HCT116 (cell line): ENCODE data around the gene PDPK1. TPM values are rescaled to one million over a fixed set of nuclear protein-coding genes. Genes with fewer than 3 reads are reported as not detected.

ENCODE experiments used
- ATAC-seq: fragments of 200-7000 bp; cut with Tn5 transposase; 2 replicates; pipeline ENCODE4 v1.9.1; 2020; ENCODE audit warnings: mild to moderate bottlenecking, moderate library complexity
- BruUV-seq: library from RNA; stranded (reverse); fragments of 400-500 nt; replicated peaks from 2 replicates; lab custom pipeline; 2021; lab: Mats Ljungman, UMichigan
- CTCF ChIA-PET: fragments of 300-600 bp; sonication (Branson Sonifier 250); formaldehyde crosslinking; loops from one replicate; lab custom pipeline; 2021; ENCODE audit warnings: antibody characterized with exemption; lab: Charles Lee
- POLR2A ChIA-PET: fragments of 300-600, 350-600 bp; sonication (Branson Sonifier 250); formaldehyde crosslinking; loops from one replicate; lab custom pipeline; 2021; ENCODE audit warnings: antibody characterized with exemption; lab: Charles Lee
- RAD21 ChIA-PET, 2 experiments: fragments of 300-600 bp; sonication (Branson Sonifier 250); formaldehyde crosslinking; loops; one replicate each; lab custom pipeline; 2023; ENCODE audit warnings: low total read pairs in 2 of 2; ENCODE audit not compliant: uncharacterized antibody in 2 of 2, unreplicated experiment in 2 of 2, low non-redundant PET in 1 of 2; lab: Charles Lee
- DNase-seq: peaks from one replicate; pipeline ENCODE4 v3.0.0-alpha.2; 2010; ENCODE audit warnings: low read depth, low spot score
- H2AFZ ChIP-seq: fragments of 200-600 bp; shearing (Covaris generic), sonication (generic); 2 replicates; pipeline ENCODE4 v1.6.1; 2017; ENCODE audit warnings: low read depth, mixed run types, mixed read lengths, antibody characterized with exemption, low read length; ENCODE audit not compliant: poor library complexity, severe bottlenecking
- H3K27ac ChIP-seq: 2 replicates; pipeline ENCODE4 v1.5.1; 2012; ENCODE audit warnings: low read depth, low read length
- H3K27me3 ChIP-seq: fragments of 200-600 bp; sonication (generic); 2 replicates; pipeline ENCODE4 v1.6.1; 2016; ENCODE audit warnings: mixed run types, low read length, mixed read lengths; ENCODE audit not compliant: insufficient read depth
- H3K36me3 ChIP-seq, 2 experiments: fragments of 200-500 bp in 1 of 2; fragments of 200-600 bp in 1 of 2; sonication (Bioruptor generic) in 1 of 2; sonication (generic) in 1 of 2; 2 replicates each; pipeline versions ENCODE4 v1.5.1 to v1.6.1; 2014 to 2016; ENCODE audit warnings: low read length in 2 of 2, inconsistent platforms in 1 of 2, mixed read lengths in 1 of 2, mixed run types in 1 of 2; ENCODE audit not compliant: insufficient read depth in 2 of 2, control insufficient read depth in 1 of 2
- H3K4me1 ChIP-seq, 2 experiments: fragments of 200-600 bp in 1 of 2; sonication (generic) in 1 of 2; 2 replicates each; pipeline versions ENCODE4 v1.5.1 to v1.6.1; 2012 to 2017; ENCODE audit warnings: low read length in 2 of 2, inconsistent platforms in 1 of 2, mild to moderate bottlenecking in 1 of 2, mixed read lengths in 1 of 2, mixed run types in 1 of 2, moderate library complexity in 1 of 2; ENCODE audit not compliant: insufficient read depth in 2 of 2, control insufficient read depth in 1 of 2
- H3K4me2 ChIP-seq: fragments of 200-600 bp; sonication (generic); 2 replicates; pipeline ENCODE4 v1.6.1; 2017; ENCODE audit warnings: mixed run types, low read length, mixed read lengths
- H3K4me3 ChIP-seq, 2 experiments: fragments of 200-600 bp in 1 of 2; sonication (generic) in 1 of 2; replicated peaks in 1 of 2; 2 replicates each; pipeline ENCODE4 v1.5.1; 2011 to 2016; ENCODE audit warnings: low read length in 2 of 2, control low read depth in 1 of 2, low read depth in 1 of 2, mild to moderate bottlenecking in 1 of 2, mixed read lengths in 1 of 2, mixed run types in 1 of 2
- H3K79me2 ChIP-seq: fragments of 200-600 bp; sonication (generic); 2 replicates; pipeline ENCODE4 v1.6.1; 2017; ENCODE audit warnings: mild to moderate bottlenecking, mixed run types, low read length, moderate library complexity, mixed read lengths; ENCODE audit not compliant: insufficient read depth
- H3K9ac ChIP-seq: fragments of 200-600 bp; sonication (generic); 2 replicates; pipeline ENCODE4 v1.6.1; 2016; ENCODE audit warnings: low read length, mixed read lengths
- H3K9me2 ChIP-seq: fragments of 200-600 bp; sonication (generic), shearing (Covaris generic); 2 replicates; pipeline ENCODE4 v1.6.1; 2017; ENCODE audit warnings: mixed run types, mild to moderate bottlenecking, moderate library complexity; ENCODE audit not compliant: insufficient read depth
- H3K9me3 ChIP-seq, 2 experiments: fragments of 200-500 bp in 1 of 2; fragments of 200-600 bp in 1 of 2; sonication (Bioruptor generic) in 1 of 2; sonication (generic) in 1 of 2; 2 replicates each; pipeline ENCODE4 v1.6.1; 2014 to 2017; ENCODE audit warnings: low read length in 2 of 2, mixed read lengths in 2 of 2, inconsistent platforms in 1 of 2, low read depth in 1 of 2, mild to moderate bottlenecking in 1 of 2, mixed run types in 1 of 2, moderate library complexity in 1 of 2; ENCODE audit not compliant: control insufficient read depth in 1 of 2, insufficient read depth in 1 of 2
- H4K20me1 ChIP-seq: fragments of 200-600 bp; sonication (generic), shearing (Covaris generic); 2 replicates; pipeline ENCODE4 v1.6.1; 2017; ENCODE audit warnings: mixed run types, mild to moderate bottlenecking, moderate library complexity; ENCODE audit not compliant: insufficient read depth
- ATF3 ChIP-seq: IDR thresholded peaks from 2 replicates; pipeline ENCODE4 v1.6.1; 2012
- CBX3 ChIP-seq: IDR thresholded peaks from 2 replicates; pipeline ENCODE4 v1.6.1; 2012; ENCODE audit warnings: low read depth
- CEBPB ChIP-seq: IDR thresholded peaks from 2 replicates; pipeline ENCODE4 v1.6.1; 2012; ENCODE audit warnings: low read depth
- CTCF ChIP-seq, 3 experiments: fragments of 200-600 bp in 1 of 3; sonication (generic) in 1 of 3; IDR thresholded peaks in 2 of 3; conservative IDR thresholded peaks in 1 of 3; 2 replicates each; pipeline ENCODE4 v1.5.1; 2012 to 2017; ENCODE audit warnings: low read depth in 2 of 3, low read length in 2 of 3, antibody characterized with exemption in 1 of 3, borderline replicate concordance in 1 of 3, control low read depth in 1 of 3, mild to moderate bottlenecking in 1 of 3, mixed read lengths in 1 of 3, mixed run types in 1 of 3, moderate library complexity in 1 of 3; ENCODE audit not compliant: insufficient read depth in 1 of 3
- EGR1 ChIP-seq: IDR thresholded peaks from 2 replicates; pipeline ENCODE4 v1.6.1; 2012; ENCODE audit warnings: low read depth
- EZH2phosphoT487 ChIP-seq: fragments of 200-600 bp; IDR thresholded peaks from 2 replicates; pipeline ENCODE4 v1.6.1; 2018; ENCODE audit warnings: antibody characterized with exemption, borderline replicate concordance
- MAX ChIP-seq: IDR thresholded peaks from 2 replicates; pipeline ENCODE4 v1.6.1; 2012
- RAD21 ChIP-seq: IDR thresholded peaks from 2 replicates; pipeline ENCODE4 v1.6.1; 2012; ENCODE audit warnings: low read depth, mild to moderate bottlenecking
- REST ChIP-seq: IDR thresholded peaks from 2 replicates; pipeline ENCODE4 v1.6.1; 2012; ENCODE audit warnings: low read depth
- SIN3A ChIP-seq: IDR thresholded peaks from 2 replicates; pipeline ENCODE4 v1.6.1; 2012; ENCODE audit warnings: low read depth
- TCF7L2 ChIP-seq: IDR thresholded peaks from 2 replicates; pipeline ENCODE4 v1.7.0; 2011; ENCODE audit warnings: borderline replicate concordance, inconsistent platforms; ENCODE audit not compliant: insufficient read depth, insufficient read length; ENCODE audit errors: extremely low read depth
- ZFX ChIP-seq: fragments of 450-650 bp; IDR thresholded peaks from 2 replicates; pipeline ENCODE4 v1.6.1; 2017
- intact Hi-C: fragments of 100-400 bp; cut with micrococcal nuclease; formaldehyde crosslinking; loops from 2 replicates; pipeline ENCODE4 v1.10.0; 2022
- total RNA-seq: library from RNA; stranded (reverse); gene quantifications from one replicate; pipeline ENCODE4 v1.2.1, GENCODE V29; 2021; ENCODE audit not compliant: unreplicated experiment

The PDPK1 gene
- total RNA-seq, 1 experiment from 2014 or later = 36.1 TPM

- POLR2A ChIA-PET = no interaction called here
- no peak for TF ChIP-seq CBX3
- RAD21 ChIA-PET = no interaction called here
- Histone ChIP-seq H3K9me2 (no peaks in the 10 kb centered on the region), H4K20me1 (no peaks in the 10 kb centered on the region), H3K79me2 (peaks cover 43% of the 10 kb centered on the region), H3K4me2 (no peak overlapping the region), H3K27me3 (no peaks in the 10 kb centered on the region), H3K27ac (no peak overlapping the region), H3K9ac (no peak overlapping the region), H3K4me1 (peaks cover 6 to 21% of the 10 kb centered on the region in 2 experiments), H2AFZ (no peak overlapping the region), H3K36me3 (peaks cover 12 to 27% of the 10 kb centered on the region in 2 experiments; a peak in 3 of 4 replicates), H3K9me3 (no peaks in the 10 kb centered on the region), H3K4me3 (no peak overlapping the region)
- intact Hi-C loops = no loop called here
- ATAC-seq (no peak), DNase-seq (no peak)
- CTCF ChIA-PET = no interaction called here
- BruUV-seq = no TSS peak
These were observed 14.0 kb upstream of the PDPK1 start for GRCh38 chr16:2523801-2524231.

GRCh38 chr16:2524339-2524938, 13.4 kb upstream of the PDPK1 start:
- Histone ChIP-seq H3K36me3 (peaks cover 12 to 31% of the 10 kb centered on the region in 2 experiments; a peak in 3 of 4 replicates), H3K27me3 (no peaks in the 10 kb centered on the region), H3K4me2 (no peak overlapping the region), H2AFZ (no peak overlapping the region), H3K9ac (no peak overlapping the region), H3K27ac (no peak overlapping the region), H3K9me3 (no peaks in the 10 kb centered on the region), H3K79me2 (peaks cover 37% of the 10 kb centered on the region), H3K9me2 (no peaks in the 10 kb centered on the region), H3K4me1 (peaks cover 6 to 15% of the 10 kb centered on the region in 2 experiments), H4K20me1 (no peaks in the 10 kb centered on the region), H3K4me3 (no peak overlapping the region)
- ATAC-seq = no peak
- POLR2A ChIA-PET = no interaction called here
- intact Hi-C loops = no loop called here
- BruUV-seq = no TSS peak
- CTCF ChIA-PET = no interaction called here
- RAD21 ChIA-PET = no interaction called here
- DNase-seq = no peak
- TF ChIP-seq CBX3 (no peak), EGR1 (no peak), CEBPB (no peak), RAD21 (no peak), EZH2phosphoT487 (no peak), REST (no peak), ATF3 (no peak), CTCF (IDR thresholded peaks at IDR 0.05 in 2 of 3, conservative IDR thresholded peaks at IDR 0.05 in 1 of 3; ENCODE audit: borderline replicate concordance in 1 of 3, insufficient read depth in 1 of 3, low read depth in 2 of 3, low read length in 2 of 3) (no peak), TCF7L2 (no peak), MAX (no peak), ZFX (no peak), SIN3A (no peak)
